HepG2 (cell line): ENCODE measurements around the gene ZFR2. TPM values are rescaled to one million over a fixed set of nuclear protein-coding genes. Genes with fewer than 3 reads are reported as not detected.

Source experiments
- BRCA1 ChIP-seq: sonication (generic); formaldehyde crosslinking; IDR thresholded peaks from 2 replicates; pipeline ENCODE4 v1.4.0; 2020; ENCODE audit warnings: missing genetic modification reagents
- CCDC6 ChIP-seq: sonication (generic); formaldehyde crosslinking; IDR thresholded peaks from 2 replicates; pipeline ENCODE4 v1.8.1; 2022; ENCODE audit warnings: mild to moderate bottlenecking, missing genetic modification reagents, moderate library complexity
- FOXO1 ChIP-seq: sonication (generic); formaldehyde crosslinking; IDR thresholded peaks from 2 replicates; pipeline ENCODE4 v1.4.0; 2020; ENCODE audit warnings: missing genetic modification reagents
- HNRNPLL ChIP-seq: fragments of 200-400 bp; formaldehyde crosslinking; IDR thresholded peaks from 2 replicates; pipeline ENCODE4 v1.6.1; 2017; ENCODE audit warnings: mild to moderate bottlenecking, low read depth, low read length; ENCODE audit not compliant: poor library complexity, severe bottlenecking
- PCBP1 ChIP-seq: fragments of 200-400 bp; formaldehyde crosslinking; IDR thresholded peaks from 2 replicates; pipeline ENCODE4 v1.6.1; 2017; ENCODE audit warnings: mild to moderate bottlenecking, low read depth, low read length, borderline replicate concordance
- SPEN ChIP-seq: sonication (generic); formaldehyde crosslinking; IDR thresholded peaks from 2 replicates; pipeline ENCODE4 v1.5.1; 2020; ENCODE audit warnings: low read depth, mild to moderate bottlenecking, missing genetic modification reagents
- TARDBP ChIP-seq: sonication (generic); formaldehyde crosslinking; IDR thresholded peaks from 2 replicates; pipeline ENCODE4 v1.8.0; 2022; ENCODE audit warnings: mild to moderate bottlenecking, missing genetic modification reagents
- UBTF ChIP-seq: sonication (generic); formaldehyde crosslinking; IDR thresholded peaks from 2 replicates; pipeline ENCODE4 v1.4.0; 2020; ENCODE audit warnings: mild to moderate bottlenecking, missing genetic modification reagents
- ZHX2 ChIP-seq, 2 experiments: sonication (generic) in 1 of 2; formaldehyde crosslinking in 1 of 2; IDR thresholded peaks; 2 replicates each; pipeline versions ENCODE4 v1.6.1 to v1.9.0; 2014 to 2022; ENCODE audit warnings: antibody characterized with exemption in 1 of 2, borderline replicate concordance in 1 of 2, inconsistent platforms in 1 of 2, low read depth in 1 of 2, missing genetic modification reagents in 1 of 2
- ZKSCAN1 ChIP-seq: fragments of 150-350 bp; IDR thresholded peaks from 2 replicates; pipeline ENCODE4 v1.6.1; 2014; ENCODE audit warnings: low read length
- ZNF205 ChIP-seq: IDR thresholded peaks from 2 replicates; pipeline ENCODE4 v1.6.1; 2018; ENCODE audit warnings: missing biosample characterization, missing genetic modification reagents
- ZNF468 ChIP-seq: sonication (generic); formaldehyde crosslinking; IDR thresholded peaks from 2 replicates; pipeline ENCODE4 v1.8.0; 2022; ENCODE audit warnings: mild to moderate bottlenecking, moderate library complexity, missing genetic modification reagents
- ZNF563 ChIP-seq: sonication (generic); formaldehyde crosslinking; IDR thresholded peaks from 2 replicates; pipeline ENCODE4 v1.8.0; 2022; ENCODE audit warnings: mild to moderate bottlenecking, moderate library complexity, missing genetic modification reagents
- ZNF704 ChIP-seq: sonication (generic); formaldehyde crosslinking; IDR thresholded peaks from 2 replicates; pipeline ENCODE4 v1.8.1; 2023; ENCODE audit warnings: mild to moderate bottlenecking, inconsistent platforms, moderate library complexity, missing genetic modification reagents, borderline replicate concordance
- ZSCAN20 ChIP-seq: sonication (generic); formaldehyde crosslinking; IDR thresholded peaks from 2 replicates; pipeline ENCODE4 v1.4.0; 2020; ENCODE audit warnings: missing genetic modification reagents, mild to moderate bottlenecking, borderline replicate concordance
- polyA plus RNA-seq, 8 experiments: library from polyadenylated mRNA; depleted of rRNA in 3 of 8; stranded (reverse) in 7 of 8; unstranded in 1 of 8; fragments of >200 nt; fragmentation: Illumina TruSeq in 4 of 8; extraction: Trizol in 4 of 8; gene quantifications; 2 replicates each; pipeline versions ENCODE4 v1.2.1 to v1.2.3, GENCODE V29; 2011 to 2016; ENCODE audit warnings: low read depth in 4 of 8, missing spikeins in 1 of 8, mixed read lengths in 1 of 8; ENCODE audit not compliant: insufficient read depth in 1 of 8
- total RNA-seq, 5 experiments: library from RNA; depleted of rRNA; stranded (reverse); fragments of >200 nt; fragmentation: Illumina TruSeq; extraction: Trizol; gene quantifications; 2 replicates each; pipeline ENCODE4 v1.2.3, GENCODE V29; 2016; ENCODE audit warnings: low read depth in 1 of 5
- TF ChIP-seq, protein P1 (sequence below): IDR thresholded peaks from 2 replicates; pipeline ENCODE4 v1.6.1; 2018; ENCODE audit warnings: missing genetic modification reagents

The ZFR2 gene
- total and polyA plus RNA-seq, 2 of the 13 experiments (the other 11 are each of a cell fraction or from before 2014, with no cell fraction given), result 0.37 to 0.69 TPM

DNA sequence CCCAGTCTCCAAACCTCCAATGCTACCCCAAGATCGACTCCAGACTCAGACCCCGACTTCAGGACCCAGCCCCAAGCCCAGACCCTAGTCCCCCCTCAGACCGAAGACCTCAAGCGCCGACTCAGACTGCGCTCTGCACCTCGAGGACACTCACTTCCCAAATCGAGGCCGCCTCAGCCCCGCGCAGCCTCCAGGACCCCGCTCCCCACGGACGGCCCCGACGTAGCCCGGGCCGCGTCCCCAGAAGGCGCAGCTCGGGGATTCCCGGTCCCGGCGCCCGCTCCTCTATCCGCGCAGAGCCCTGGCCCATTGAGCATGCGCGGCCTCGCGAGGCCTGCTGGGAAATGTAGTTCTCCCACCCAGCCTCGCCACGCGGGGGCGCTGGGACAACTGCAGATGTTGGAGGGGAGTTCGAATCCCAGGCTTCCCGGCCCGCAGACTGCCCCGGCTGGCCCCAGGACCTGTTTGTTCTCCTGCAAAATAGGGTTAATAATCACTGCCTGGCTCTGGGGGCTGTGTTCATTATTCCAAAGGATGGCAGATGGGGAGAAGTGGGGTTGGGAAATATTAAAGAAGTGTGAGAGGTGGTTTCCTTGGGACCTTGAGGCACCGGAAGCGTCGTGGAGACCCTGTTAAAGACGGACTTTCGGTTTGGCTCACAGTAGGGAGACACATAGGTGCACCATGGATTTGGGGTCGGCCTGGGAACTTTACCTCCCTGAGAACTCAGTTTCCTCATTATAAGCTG is 107.3 kb downstream of the ZFR2 start, which contains the start of gene APBA3 (continued):
- TF ChIP-seq ZKSCAN1 (peak; percentile 97), ZNF468 (CRISPR knock-in tag) (no peak), FOXO1 (no peak), BRCA1 (CRISPR knock-in tag) (peak; percentile 65; the same call in 1 of the 2 replicates), CCDC6 (CRISPR knock-in tag) (no peak), TARDBP (CRISPR knock-in tag) (peak; percentile 88), SPEN (CRISPR knock-in tag) (peak; percentile 52; the same call in 1 of the 2 replicates), ZSCAN20 (CRISPR knock-in tag) (peak; percentile 73; the same call in 1 of the 2 replicates), ZNF205 (CRISPR knock-in tag) (no peak), ZHX2 (IDR thresholded peaks at IDR 0.05; ENCODE audit: low read depth) (peak; percentile 57; the same call in 1 of the 2 replicates), ZHX2 (CRISPR knock-in tag; IDR thresholded peaks at IDR 0.05; ENCODE audit: borderline replicate concordance) (no peak), PCBP1 (0 out of 2 replicates have a peak, but pooled peaks have one; percentile 74), ZNF704 (CRISPR knock-in tag) (peak; percentile 71; the same call in 1 of the 2 replicates), UBTF (peak; percentile 49), HNRNPLL (peak; percentile 100), ZNF563 (0 out of 2 replicates have a peak, but pooled peaks have one; percentile 60)
- TF ChIP-seq, protein P1, sequence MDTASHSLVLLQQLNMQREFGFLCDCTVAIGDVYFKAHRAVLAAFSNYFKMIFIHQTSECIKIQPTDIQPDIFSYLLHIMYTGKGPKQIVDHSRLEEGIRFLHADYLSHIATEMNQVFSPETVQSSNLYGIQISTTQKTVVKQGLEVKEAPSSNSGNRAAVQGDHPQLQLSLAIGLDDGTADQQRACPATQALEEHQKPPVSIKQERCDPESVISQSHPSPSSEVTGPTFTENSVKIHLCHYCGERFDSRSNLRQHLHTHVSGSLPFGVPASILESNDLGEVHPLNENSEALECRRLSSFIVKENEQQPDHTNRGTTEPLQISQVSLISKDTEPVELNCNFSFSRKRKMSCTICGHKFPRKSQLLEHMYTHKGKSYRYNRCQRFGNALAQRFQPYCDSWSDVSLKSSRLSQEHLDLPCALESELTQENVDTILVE, result peak; percentile 46
